ENCODE data around the gene JUP. TPM values are rescaled to one million over a fixed set of nuclear protein-coding genes. Genes with fewer than 3 reads are reported as not detected.

Gene JUP
- total and polyA plus RNA-seq, 4 donors = 39.1 to 56.0 (median 44.2) TPM

- no peak for TF ChIP-seq SP1 (IDR thresholded peaks at IDR 0.05)
- no peak for TF ChIP-seq FOXA1 (IDR thresholded peaks at IDR 0.05)
- no peak for TF ChIP-seq FOXA2 (IDR thresholded peaks at IDR 0.05)
- no peak for TF ChIP-seq GABPA (IDR thresholded peaks at IDR 0.05 in 1 of 2, conservative IDR thresholded peaks at IDR 0.05 in 1 of 2)
- no peak for TF ChIP-seq EGR1 (IDR thresholded peaks at IDR 0.05; ENCODE audit: low read depth in 2 of 2)
- no peak for TF ChIP-seq NR2F2 (IDR thresholded peaks at IDR 0.05)
- no peak for TF ChIP-seq HNF4A (conservative IDR thresholded peaks at IDR 0.05)
- WGBS = 96% methylated on average over 23 of the region's 23 CpGs
Measured at GRCh38 chr17:41816637-41817320, 30.3 kb upstream of the JUP start.

GRCh38 chr17:41814195-41814594, 27.7 kb upstream of the JUP start:
- Histone ChIP-seq H3K9me3 (ENCODE audit: control insufficient read depth in 4 of 4, low read length in 3 of 4) (no peaks in the 10 kb centered on the region), H3K27ac (ENCODE audit: low read depth in 1 of 2, low read length in 2 of 2) (no peak overlapping the region), H3K4me1 (ENCODE audit: control insufficient read depth in 4 of 4, insufficient read depth in 4 of 4, low read length in 3 of 4) (peaks cover 5 to 18% (median 10%) of the 10 kb centered on the region in 4 donors), H3K9ac (ENCODE audit: low read depth in 1 of 2, low read length in 2 of 2) (no peak overlapping the region), H3K4me3 (ENCODE audit: low read depth in 1 of 3, low read length in 3 of 3) (no peak overlapping the region), H3K27me3 (ENCODE audit: control insufficient read depth in 4 of 4, insufficient read depth in 4 of 4, low read length in 3 of 4) (no peaks in the 10 kb centered on the region), H3K36me3 (ENCODE audit: control insufficient read depth in 4 of 4, insufficient read depth in 3 of 4, low read depth in 1 of 4, low read length in 3 of 4) (no peaks in the 10 kb centered on the region)
- TF ChIP-seq TAF1 (conservative IDR thresholded peaks at IDR 0.05) (no peak), GABPA (IDR thresholded peaks at IDR 0.05 in 1 of 2, conservative IDR thresholded peaks at IDR 0.05 in 1 of 2) (no peak), MAX (IDR thresholded peaks at IDR 0.05) (no peak), CTCF (IDR thresholded peaks at IDR 0.05; ENCODE audit: low read depth, low read length, missing input control) (no peak), RXRA (IDR thresholded peaks at IDR 0.05) (no peak), JUND (IDR thresholded peaks at IDR 0.05) (no peak), REST (IDR thresholded peaks at IDR 0.05) (no peak), ATF3 (IDR thresholded peaks at IDR 0.05) (no peak), FOXA2 (IDR thresholded peaks at IDR 0.05) (no peak)
- DNase-seq (ENCODE audit: low spot score) = no peak
- 67% methylated on average over 1 of the region's 1 CpG for WGBS

More at GRCh38 chr17:41816637-41817320, 30.3 kb upstream of the JUP start:
- Histone ChIP-seq H3K4me3 (ENCODE audit: low read depth in 1 of 3, low read length in 3 of 3) (no peak overlapping the region), H3K27me3 (ENCODE audit: control insufficient read depth in 4 of 4, insufficient read depth in 4 of 4, low read length in 3 of 4) (no peaks in the 10 kb centered on the region), H3K4me1 (ENCODE audit: control insufficient read depth in 4 of 4, insufficient read depth in 4 of 4, low read length in 3 of 4) (peaks cover 4 to 10% (median 6%) of the 10 kb centered on the region in 4 donors), H3K9ac (ENCODE audit: low read depth in 1 of 2, low read length in 2 of 2) (no peak overlapping the region), H3K36me3 (ENCODE audit: control insufficient read depth in 4 of 4, insufficient read depth in 3 of 4, low read depth in 1 of 4, low read length in 3 of 4) (no peaks in the 10 kb centered on the region), H3K27ac (ENCODE audit: low read depth in 1 of 2, low read length in 2 of 2) (no peak overlapping the region), H3K9me3 (ENCODE audit: control insufficient read depth in 4 of 4, low read length in 3 of 4) (no peaks in the 10 kb centered on the region)
- no peak for DNase-seq (ENCODE audit: low spot score)
